ENCODE measurements around the gene TBC1D22A. TPM values are rescaled to one million over a fixed set of nuclear protein-coding genes. Genes with fewer than 3 reads are reported as not detected.

TBC1D22A gene
- total and polyA plus RNA-seq, 9 of the 15 experiments (the other 6 are each of a cell fraction or from before 2014, with no cell fraction given), result 0.20 to 11.5 (median 5.2) TPM

GRCh38 chr22:46945481-46945880, 183.0 kb downstream of the TBC1D22A start:
- Histone ChIP-seq H3K4me1 (replicated peaks in 1 of 2; ENCODE audit: control insufficient read depth in 2 of 2, insufficient read depth in 2 of 2, low read length in 2 of 2) (no peaks in the 10 kb centered on the region), H3K4me2 (ENCODE audit: insufficient read depth, low read length) (no peak overlapping the region), H3K9me1 (ENCODE audit: control insufficient read depth, insufficient read depth, low read length) (no peaks in the 10 kb centered on the region), H3K9me3 (replicated peaks; ENCODE audit: control insufficient read depth, insufficient read depth, low read depth, low read length) (no peaks in the 10 kb centered on the region), H3K79me2 (ENCODE audit: control insufficient read depth, insufficient read depth, low read length) (no peaks in the 10 kb centered on the region), H3K9ac (ENCODE audit: insufficient read depth in 1 of 2, low read depth in 2 of 2, low read length in 2 of 2) (no peak overlapping the region), H3K27me3 (ENCODE audit: control insufficient read depth in 2 of 2, insufficient read depth in 2 of 2, low read length in 2 of 2) (no peaks in the 10 kb centered on the region), H3K4me3 (no peak overlapping the region), H3K27ac (ENCODE audit: extremely low read depth, low read depth, low read length) (no peak overlapping the region), H4K20me1 (replicated peaks; ENCODE audit: control insufficient read depth, insufficient read depth, low read length) (no peaks in the 10 kb centered on the region), H2AFZ (ENCODE audit: low read depth, low read length) (no peak overlapping the region), H3K36me3 (ENCODE audit: control insufficient read depth, insufficient read depth, low read length) (no peaks in the 10 kb centered on the region)
- ATAC-seq (no peak), FAIRE-seq (no peak), DNase-seq (ENCODE audit: extremely low read depth in 1 of 4, low spot score in 3 of 4) (no peak)
- TF ChIP-seq HOXB6 (CRISPR knock-in tag; IDR thresholded peaks at IDR 0.05; ENCODE audit: borderline replicate concordance) (no peak), ASH1L (IDR thresholded peaks at IDR 0.05; ENCODE audit: borderline replicate concordance, low read depth, partially characterized antibody) (no peak), HCFC1 (IDR thresholded peaks at IDR 0.05; ENCODE audit: low read depth, low read length) (no peak), IFI16 (CRISPR knock-in tag; IDR thresholded peaks at IDR 0.05) (no peak), ZNF175 (CRISPR knock-in tag; IDR thresholded peaks at IDR 0.05; ENCODE audit: low read depth) (no peak), PHF8 (IDR thresholded peaks at IDR 0.05; ENCODE audit: borderline replicate concordance, low read length) (no peak), SLC30A9 (CRISPR knock-in tag; IDR thresholded peaks at IDR 0.05) (no peak), RFX1 (IDR thresholded peaks at IDR 0.05) (no peak)
- TF ChIP-seq, protein P1, sequence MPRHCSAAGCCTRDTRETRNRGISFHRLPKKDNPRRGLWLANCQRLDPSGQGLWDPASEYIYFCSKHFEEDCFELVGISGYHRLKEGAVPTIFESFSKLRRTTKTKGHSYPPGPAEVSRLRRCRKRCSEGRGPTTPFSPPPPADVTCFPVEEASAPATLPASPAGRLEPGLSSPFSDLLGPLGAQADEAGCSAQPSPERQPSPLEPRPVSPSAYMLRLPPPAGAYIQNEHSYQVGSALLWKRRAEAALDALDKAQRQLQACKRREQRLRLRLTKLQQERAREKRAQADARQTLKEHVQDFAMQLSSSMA (CRISPR knock-in tag; IDR thresholded peaks at IDR 0.05), result no peak
- ChIA-PET CTCF (ENCODE audit: low intra/inter-chr PET ratio) (no interaction called here), POLR2A (interaction anchor here (0.5 to 0.7 kb wide), 2 partner anchors 17 to 407 kb away, joined by 3 read pairs; no protein-coding TSS in a partner anchor)
- BruUV-seq (replicated peaks), result no TSS peak
- intact Hi-C loops (cut with micrococcal nuclease), result no loop called here
- 78% methylated on average over 7 of the region's 7 CpGs for WGBS (ENCODE audit: insufficient coverage, low coverage, missing lambda C conversion rate)
- in situ Hi-C loops (cut with MboI), result no loop called here

Measured in K562 (cell line).